Amygdala (tissue), 56 donors: ENCODE measurements around the gene ACSS2.
A peak's percentile ranks its signal among the peaks of the same experiment; 100 is the strongest.
"Not testable (repeated sequence)": the region's sequence is repeated elsewhere in the genome, so short reads cannot be mapped to it uniquely, and the experiment has no call there.

Source experiments
- DNase-seq, 56 donors: peaks; one replicate each; lab custom pipeline; 2025; lab: John Stamatoyannopoulos, UW

The ACSS2 gene

GRCh38 chr20:34872622-34873224, 3.7 kb upstream of the ACSS2 start, which contains the start of gene GGT7:
TSS of gene GGT7 (minus strand) at chr20:34872856. CDS start at chr20:34872815, 41 bp downstream.
- peak in 53 of 56 donors; percentile 22 to 86 (median 66) for DNase-seq

- no peak for DNase-seq
These were observed 2.8 kb upstream of the ACSS2 start for GRCh38 chr20:34873583-34874093.

DNA sequence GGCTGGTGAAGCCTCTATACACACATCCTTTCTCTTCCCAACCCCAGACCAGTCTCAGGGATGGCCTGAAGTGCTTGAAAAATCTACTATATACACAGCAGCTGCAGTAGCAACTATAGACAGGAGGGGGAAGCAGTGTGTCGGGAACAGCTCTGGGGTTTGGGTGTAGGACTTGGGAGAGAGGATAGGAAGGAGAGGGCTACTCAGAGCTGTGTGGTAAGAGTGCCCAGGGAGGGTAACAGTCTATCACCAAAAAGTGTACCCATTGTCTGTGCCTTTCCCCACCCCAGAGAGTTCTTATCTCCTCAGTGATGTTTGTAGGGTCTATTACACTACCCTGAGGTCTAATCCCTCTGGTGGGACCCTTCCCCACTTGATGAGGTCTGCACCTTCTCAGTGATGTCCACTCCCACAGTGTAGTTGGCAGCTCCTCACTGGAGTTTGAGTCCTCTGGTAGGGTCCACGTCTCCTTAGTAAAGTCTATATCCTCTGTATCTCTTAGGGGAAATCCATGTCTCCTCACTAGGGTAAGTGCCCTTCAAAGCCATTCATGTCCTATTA, 2.2 kb upstream of the ACSS2 start:
- DNase-seq = peak in 51 of 56 donors; percentile 20 to 87 (median 54)

DNA sequence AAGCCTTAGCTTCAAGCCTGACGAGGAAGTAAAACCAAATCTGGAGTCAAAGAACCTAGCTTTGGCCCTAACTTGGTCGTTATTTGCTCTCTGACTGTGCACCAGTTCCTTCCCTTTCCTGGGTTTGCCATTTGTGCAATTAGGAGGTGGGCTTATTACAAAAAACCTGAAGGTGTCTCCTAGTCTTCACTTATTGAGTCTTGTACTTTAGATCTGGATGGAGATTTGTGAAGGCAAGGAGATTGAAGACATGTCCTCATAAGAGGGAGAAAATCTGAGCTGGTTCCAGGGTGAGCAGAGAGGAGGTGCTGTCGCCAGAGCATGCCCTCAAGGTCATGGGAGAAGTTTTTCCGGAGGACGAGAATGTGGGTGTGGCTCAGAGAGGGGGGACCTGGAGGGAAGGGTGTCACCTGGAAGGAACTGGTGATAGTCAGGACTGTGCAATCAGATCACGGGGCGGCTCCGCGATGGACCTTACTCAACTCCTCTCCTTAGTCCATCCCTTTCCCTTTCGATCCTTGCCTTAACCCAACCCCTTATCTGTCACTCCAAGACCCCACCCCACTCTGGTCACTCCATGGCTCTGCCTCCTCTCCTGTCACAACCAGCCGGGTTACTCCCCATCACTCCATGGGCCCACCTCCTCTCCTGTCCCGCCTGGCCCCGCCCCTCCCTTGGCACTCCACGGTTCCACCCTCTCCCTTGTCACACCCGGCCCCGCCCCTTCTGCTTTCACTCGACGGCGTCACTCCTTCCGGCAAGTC, 588 bp upstream of the ACSS2 start:
- DNase-seq = peak in 8 of 56 donors; percentile 63 to 100 (median 98)

DNA sequence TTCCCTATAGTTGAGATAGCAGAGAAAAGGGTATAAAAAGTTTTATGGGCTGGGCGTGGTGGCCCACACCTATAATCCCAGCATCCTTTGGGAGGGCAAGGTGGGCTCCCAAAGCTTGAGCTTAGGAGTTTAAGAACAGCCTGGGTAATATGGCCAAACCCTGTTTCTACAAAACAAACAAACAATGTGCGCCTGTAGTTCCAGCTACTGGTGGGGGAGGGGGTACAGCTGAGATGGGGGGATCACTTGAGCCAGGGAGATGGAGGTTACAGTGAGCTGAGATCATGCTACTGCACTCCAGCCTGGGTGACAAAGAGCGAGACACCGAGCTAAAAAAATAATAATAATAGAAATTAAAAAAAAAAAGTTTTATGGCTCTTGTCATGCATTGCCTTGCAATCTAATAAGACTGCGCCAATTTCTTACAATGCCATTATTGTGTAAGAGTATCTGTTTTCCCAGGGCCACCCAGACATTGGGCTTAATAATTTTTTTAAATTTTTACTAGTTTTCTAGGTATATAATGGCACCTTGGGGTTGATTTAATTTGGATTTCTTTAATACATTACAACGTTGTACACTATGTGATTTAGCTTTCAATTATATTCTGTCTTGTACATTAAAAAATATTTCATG, 3.9 kb downstream of the ACSS2 start:
- peak in 22 of 56 donors; percentile 2 to 51 (median 20) for DNase-seq

GRCh38 chr20:34880971-34881370, 4.6 kb downstream of the ACSS2 start:
- DNase-seq = not testable (repeated sequence)

DNA sequence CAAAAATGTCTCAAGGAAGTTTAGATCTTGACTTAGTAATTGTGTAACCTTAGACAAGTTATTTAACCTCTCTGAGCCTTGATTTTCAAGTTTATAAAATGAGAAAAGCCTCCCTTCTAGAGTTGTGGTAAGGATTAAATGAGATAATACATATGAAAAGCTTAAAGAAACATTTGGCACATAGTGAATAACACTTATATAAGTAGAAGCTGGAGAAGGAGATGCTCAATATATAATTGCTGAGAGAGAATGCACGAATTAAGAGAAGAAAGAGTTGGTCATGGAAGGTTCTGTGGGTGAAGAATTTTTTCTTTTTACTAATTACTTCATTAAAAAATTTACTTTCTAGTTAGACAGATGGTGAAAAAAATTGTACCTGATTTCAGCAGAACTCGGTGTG, 5.3 kb downstream of the ACSS2 start:
- DNase-seq = no peak

- DNase-seq = no peak
These were observed 6.8 kb downstream of the ACSS2 start for GRCh38 chr20:34883087-34883688.

DNA sequence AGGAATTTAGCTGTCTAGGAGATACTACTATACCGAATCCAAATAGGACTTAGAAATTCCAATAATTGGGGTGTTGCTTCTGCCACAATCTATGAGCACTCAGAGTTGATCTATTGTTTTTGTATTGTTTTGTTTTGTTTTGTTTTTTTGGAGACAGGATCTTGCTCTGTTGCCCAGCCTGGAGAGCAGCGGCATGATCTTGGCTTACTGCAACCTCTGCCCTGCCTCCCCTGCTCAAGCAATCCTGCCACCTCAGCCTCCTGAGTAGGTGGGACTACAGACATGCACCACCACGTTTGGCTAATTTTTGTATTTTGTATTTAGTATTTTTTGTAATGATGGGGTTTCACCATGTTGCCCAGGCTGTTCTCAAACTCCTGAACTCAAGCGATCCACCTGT, 7.4 kb downstream of the ACSS2 start:
- DNase-seq = no peak

DNA sequence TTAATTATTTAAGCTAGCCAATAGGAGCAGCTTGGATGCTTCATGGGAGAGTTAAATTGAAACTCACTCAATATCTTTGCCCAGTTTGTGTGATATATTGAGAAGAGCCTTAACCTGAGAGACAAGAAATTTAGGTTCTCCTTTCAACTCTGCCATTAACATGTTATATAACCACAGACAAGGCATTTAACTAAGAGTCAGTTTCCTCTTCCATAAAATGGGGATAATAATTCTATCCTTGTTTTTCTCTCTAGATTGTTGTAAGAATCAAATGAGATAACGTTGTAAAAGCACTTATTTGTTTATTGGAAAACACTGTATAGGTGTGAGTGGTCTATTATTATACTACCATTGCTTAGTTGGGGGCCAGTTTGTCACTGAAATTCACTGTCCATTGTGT, 7.8 kb downstream of the ACSS2 start:
- DNase-seq = no peak

- no peak for DNase-seq
These were observed 9.7 kb downstream of the ACSS2 start for GRCh38 chr20:34886122-34886521.

DNA sequence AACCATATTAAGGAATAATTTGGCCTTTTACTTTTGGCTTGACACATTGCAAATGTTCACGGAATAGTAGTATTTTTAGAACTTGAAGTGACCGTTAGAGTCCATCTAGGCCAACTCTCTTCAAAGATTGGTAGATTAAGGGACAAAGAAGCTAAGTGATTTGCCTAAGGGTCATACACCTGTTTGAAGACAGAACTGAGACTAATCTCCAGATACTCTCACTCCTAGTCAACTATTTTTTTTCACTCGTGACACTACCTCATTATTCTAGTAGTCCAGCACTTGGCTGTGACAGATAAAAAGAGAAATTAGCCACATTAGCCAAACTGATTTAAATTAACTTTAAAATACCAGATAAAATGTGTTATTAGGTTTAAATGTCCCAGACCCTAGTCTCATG, 10.6 kb downstream of the ACSS2 start:
- no peak for DNase-seq

DNA sequence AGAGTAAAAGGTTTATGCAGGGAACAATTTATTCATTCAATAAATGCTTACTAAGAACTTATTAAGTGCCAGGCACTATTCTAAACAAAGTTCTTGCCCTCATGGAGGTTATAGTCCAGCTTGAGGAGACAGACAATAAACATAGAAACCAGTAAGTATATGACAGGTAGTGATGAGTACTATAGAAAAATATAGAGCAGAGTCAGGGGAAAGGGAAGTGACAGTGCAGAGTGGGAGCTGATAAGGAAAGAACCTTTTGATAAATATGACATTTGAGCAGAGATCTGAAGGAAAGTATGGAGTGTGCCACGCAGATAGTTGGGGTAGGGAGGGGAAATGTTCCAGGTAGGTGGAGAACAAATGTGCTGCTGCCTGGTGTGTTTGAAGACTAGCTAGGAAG, 12.1 kb downstream of the ACSS2 start:
- DNase-seq = no peak

GRCh38 chr20:34891166-34892062, 15.0 kb downstream of the ACSS2 start:
- DNase-seq = no peak

DNA sequence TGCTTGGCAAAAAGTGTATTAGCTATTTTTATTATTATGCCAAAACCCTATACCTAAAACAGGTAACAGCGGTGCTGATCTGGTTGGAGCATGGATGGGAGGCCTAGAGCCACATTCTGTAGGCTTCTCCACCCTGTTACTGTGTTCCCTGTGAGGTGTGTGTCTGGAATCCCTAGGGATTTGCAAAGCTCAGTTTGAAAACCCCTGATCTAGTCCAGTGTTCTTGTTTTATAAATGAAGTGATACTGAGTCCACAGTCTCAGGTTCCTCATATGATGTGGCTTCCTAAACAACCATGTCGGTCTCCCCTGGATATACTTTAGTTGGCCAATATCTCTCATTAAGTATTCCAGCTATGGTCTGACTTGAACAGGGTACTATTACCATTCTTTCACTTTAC, 16.3 kb downstream of the ACSS2 start:
- no peak for DNase-seq

GRCh38 chr20:34894723-34895122, 18.3 kb downstream of the ACSS2 start:
- DNase-seq = no peak

DNA sequence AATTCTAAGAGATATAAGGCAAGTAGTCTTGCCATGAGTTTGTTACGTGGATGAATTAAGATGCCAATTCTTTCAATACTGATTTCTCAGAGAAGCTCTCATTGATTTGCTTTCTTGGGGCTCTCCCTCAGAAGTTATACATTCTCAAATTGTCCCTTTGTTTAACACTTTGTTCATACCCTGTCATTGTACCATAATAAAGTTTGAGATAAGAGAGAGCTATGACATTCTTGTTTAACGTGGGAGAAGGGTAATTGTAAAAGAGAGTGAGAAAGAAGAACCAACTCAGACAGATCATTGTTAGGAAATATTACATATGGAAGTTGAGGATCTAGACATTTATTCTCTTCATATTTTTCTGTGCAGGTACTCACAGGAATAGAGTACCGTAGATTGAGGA, 19.1 kb downstream of the ACSS2 start:
- no peak for DNase-seq

- no peak for DNase-seq
These were observed 19.7 kb downstream of the ACSS2 start for GRCh38 chr20:34896086-34896621.

DNA sequence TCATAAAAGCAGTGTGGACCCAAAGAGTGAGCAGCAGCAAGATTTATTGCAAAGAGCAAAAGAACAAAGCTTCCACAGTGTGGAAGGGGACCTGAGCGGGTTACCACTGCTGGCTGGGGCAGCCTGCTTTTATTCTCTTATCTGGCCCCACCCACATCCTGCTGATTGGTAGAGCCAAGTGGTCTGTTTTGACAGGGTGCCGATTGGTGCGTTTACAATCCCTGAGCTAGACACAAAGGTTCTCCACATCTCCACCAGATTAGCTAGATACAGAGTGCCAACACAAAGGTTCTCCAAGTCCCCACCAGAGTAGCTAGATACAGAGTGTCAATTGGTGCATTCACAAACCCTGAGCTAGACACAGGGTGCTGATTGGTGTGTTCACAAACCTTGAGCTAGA, 21.7 kb downstream of the ACSS2 start:
- not testable (repeated sequence) for DNase-seq
